ENCODE measurements around the gene FOXD1. TPM values are rescaled to one million over a fixed set of nuclear protein-coding genes. Genes with fewer than 3 reads are reported as not detected.

Gene FOXD1
- total RNA-seq, 1 donor from 2014 or later = 30.0 TPM

DNA sequence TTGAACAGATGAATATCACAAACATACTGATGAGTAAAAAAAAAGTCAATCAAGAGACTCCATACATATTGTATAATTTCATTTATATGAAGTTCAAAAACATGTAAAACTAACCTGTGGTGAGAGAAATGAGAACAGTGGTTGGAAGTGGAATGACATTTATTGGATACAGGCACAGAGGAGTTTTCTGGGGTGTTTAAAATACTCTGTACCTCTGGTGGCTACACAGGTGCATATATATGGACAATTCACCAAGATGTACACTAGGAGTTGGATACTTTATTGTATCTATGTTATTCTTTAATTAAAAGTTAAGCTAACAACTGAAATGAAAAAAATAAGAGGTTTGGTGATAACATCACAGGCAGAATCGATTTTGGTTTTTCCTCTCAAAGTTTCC lies 14.1 kb downstream of the FOXD1 start:
- DNase-seq (ENCODE audit: low read depth) = no peak
- H3K4me3 ChIP-seq (ENCODE audit: low read depth, low read length) = no peak overlapping the region
- TF ChIP-seq, protein P1, sequence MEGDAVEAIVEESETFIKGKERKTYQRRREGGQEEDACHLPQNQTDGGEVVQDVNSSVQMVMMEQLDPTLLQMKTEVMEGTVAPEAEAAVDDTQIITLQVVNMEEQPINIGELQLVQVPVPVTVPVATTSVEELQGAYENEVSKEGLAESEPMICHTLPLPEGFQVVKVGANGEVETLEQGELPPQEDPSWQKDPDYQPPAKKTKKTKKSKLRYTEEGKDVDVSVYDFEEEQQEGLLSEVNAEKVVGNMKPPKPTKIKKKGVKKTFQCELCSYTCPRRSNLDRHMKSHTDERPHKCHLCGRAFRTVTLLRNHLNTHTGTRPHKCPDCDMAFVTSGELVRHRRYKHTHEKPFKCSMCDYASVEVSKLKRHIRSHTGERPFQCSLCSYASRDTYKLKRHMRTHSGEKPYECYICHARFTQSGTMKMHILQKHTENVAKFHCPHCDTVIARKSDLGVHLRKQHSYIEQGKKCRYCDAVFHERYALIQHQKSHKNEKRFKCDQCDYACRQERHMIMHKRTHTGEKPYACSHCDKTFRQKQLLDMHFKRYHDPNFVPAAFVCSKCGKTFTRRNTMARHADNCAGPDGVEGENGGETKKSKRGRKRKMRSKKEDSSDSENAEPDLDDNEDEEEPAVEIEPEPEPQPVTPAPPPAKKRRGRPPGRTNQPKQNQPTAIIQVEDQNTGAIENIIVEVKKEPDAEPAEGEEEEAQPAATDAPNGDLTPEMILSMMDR (conservative IDR thresholded peaks at IDR 0.05; ENCODE audit: low read depth, low read length) = no peak

DNA sequence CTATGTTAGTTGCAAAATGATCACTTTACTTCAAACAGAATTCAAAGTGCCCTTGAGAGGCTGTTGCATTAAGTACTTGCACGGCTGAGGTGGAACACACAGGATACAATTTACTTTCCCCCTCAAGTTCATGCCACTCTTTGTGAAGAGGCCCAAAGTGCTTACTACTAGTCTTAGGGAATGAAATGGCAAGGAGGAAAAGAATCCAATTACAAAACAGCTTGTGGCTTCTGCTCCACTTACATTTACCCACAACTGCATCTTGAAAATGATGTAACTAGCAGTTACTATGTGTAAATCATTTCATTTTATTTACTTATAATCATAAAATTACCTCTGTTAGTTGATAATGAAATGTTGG lies 14.6 kb downstream of the FOXD1 start:
- TF ChIP-seq, protein P1 (conservative IDR thresholded peaks at IDR 0.05; ENCODE audit: low read depth, low read length) = no peak
- no peak overlapping the region for H3K4me3 ChIP-seq (ENCODE audit: low read depth, low read length)
- DNase-seq (ENCODE audit: low read depth) = no peak

DNA sequence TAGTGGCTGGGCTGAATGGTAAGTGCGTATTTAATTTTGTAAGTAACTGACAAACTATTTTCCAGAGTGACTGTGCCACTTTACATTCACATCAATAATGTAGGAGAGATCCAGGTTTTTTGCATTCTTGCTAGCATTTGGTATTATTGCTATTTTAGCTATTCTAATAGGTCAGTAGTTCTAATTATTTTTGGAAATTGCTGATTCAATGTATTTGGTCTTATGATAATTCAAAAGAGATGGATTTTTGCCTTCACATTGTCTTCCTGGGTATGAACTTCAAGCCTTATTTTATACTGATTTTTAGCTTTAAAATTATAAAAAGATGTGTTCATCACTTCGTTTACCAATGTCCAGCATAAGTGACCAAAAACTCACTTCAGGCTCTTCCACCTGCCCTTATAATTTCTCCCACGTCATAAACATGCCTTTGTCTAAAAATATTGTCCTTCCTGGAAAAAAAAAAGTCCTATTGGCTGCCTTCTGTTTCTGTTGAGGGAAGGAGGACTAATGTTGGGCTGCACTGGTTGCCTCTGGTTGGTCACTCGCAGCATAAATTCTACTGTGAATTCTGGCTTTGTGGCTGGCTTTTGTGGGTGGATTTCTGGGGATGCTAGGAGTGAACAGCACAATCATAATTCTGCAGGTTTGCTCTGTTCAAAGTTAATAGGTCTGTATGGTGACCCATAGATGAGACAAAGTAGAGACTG lies 15.2 kb downstream of the FOXD1 start:
- no peak overlapping the region for H3K4me3 ChIP-seq (ENCODE audit: low read depth, low read length)
- DNase-seq (ENCODE audit: low read depth) = no peak
- TF ChIP-seq, protein P1 (conservative IDR thresholded peaks at IDR 0.05; ENCODE audit: low read depth, low read length) = no peak

DNA sequence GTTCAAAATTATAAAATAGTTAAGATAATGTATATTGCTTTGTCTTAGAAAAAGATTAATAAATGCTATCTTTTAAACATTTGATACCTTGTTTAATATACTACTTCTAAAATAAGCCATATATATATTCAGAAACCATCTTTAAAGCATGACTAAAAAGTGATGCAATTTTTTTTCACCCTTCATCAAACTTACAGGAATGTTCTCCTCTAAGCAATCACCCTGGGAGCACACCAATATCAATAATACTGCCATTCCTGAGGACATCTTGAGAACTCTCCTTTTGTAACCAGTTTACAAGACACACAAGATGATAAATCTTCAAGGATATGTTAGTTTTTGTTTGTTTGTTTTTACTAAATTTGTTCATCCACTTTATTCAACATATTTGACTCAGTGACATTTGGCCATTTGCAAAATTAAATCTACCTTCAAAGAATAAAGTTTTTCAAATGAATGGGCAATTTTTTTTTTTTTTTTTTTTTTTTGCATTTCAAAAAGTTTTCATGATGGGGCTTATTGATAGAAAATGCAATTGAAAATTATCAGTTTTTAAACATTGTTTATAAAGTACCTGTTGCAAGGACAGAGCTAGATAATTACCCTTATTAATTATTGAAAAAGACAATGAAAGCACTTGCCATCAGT lies 17.2 kb downstream of the FOXD1 start:
- no peak overlapping the region for H3K4me3 ChIP-seq (ENCODE audit: low read depth, low read length)
- TF ChIP-seq, protein P1 (conservative IDR thresholded peaks at IDR 0.05; ENCODE audit: low read depth, low read length) = no peak
- no peak for DNase-seq (ENCODE audit: low read depth)

DNA sequence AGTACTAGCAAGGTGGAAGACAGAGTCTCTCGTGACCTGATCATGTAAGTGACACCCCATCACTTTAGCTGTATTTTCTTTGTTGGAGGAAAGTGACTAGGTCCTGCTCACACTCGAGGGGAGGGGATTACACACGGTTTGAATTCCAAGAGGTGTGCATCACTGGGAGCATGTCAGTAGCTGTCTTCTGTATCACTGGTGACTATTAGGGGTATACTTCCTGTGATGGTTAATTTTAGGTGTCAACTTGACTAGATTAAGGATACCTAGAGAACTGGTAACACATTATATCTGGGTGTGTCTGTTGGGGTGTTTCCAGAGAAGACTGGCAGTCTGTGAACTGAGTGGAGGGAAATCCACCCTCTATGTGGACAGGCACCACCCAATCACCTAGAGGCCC lies 22.5 kb downstream of the FOXD1 start:
- DNase-seq (ENCODE audit: low read depth) = no peak
- no peak overlapping the region for H3K4me3 ChIP-seq (ENCODE audit: low read depth, low read length)
- TF ChIP-seq, protein P1 (conservative IDR thresholded peaks at IDR 0.05; ENCODE audit: low read depth, low read length) = no peak

DNA sequence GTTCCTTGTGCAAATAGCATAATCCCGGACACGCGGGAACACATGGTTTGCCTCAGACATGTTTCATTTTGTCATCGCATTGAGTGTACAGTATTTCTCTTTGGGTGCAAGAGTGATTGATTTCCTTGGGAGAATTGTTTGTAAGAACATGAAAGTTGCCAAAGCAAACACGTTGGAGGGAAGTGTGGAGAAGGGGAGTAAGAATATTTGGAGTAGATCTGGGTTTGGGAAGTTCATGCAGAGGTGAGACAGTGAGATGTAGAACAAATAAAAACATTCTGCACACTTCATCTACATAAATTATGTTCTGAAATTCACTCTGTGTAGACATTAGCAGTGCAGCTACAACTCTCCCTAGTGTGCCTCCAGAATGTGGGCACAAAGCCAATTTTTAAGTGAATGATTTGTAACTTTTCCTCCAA lies 24.0 kb downstream of the FOXD1 start:
- no peak overlapping the region for H3K4me3 ChIP-seq (ENCODE audit: low read depth, low read length)
- no peak for DNase-seq (ENCODE audit: low read depth)
- TF ChIP-seq, protein P1 (conservative IDR thresholded peaks at IDR 0.05; ENCODE audit: low read depth, low read length) = no peak

DNA sequence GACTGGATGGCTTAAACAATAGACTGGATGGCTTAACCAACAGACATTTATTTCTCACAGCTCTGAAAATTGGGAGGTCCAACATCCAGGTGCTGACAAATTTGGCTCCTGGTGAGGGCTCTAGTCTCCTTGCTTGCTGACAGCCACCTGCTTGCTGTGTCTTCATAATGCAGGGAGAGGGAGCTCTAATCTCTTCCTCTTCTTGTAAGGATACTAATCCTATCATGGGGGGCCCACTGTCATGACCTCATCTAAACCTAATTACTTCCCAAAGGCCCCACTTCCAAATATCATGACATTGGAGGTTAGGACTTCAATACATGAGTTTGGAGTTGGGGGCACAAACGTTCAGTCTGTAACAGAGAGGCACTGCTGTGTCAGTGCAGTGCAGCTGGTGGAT lies 26.4 kb downstream of the FOXD1 start:
- TF ChIP-seq, protein P1 (conservative IDR thresholded peaks at IDR 0.05; ENCODE audit: low read depth, low read length) = no peak
- H3K4me3 ChIP-seq (ENCODE audit: low read depth, low read length) = no peak overlapping the region
- DNase-seq (ENCODE audit: low read depth) = no peak
